ENCODE data around the gene TPCN2. TPM values are rescaled to one million over a fixed set of nuclear protein-coding genes. Genes with fewer than 3 reads are reported as not detected.

The TPCN2 gene
- total RNA-seq, 1 donor from 2014 or later, result 15.6 TPM

GRCh38 chr11:69150175-69150574 lies 101.4 kb downstream of the TPCN2 start:
- DNase-seq (ENCODE audit: low read depth), result no peak

- no peak for DNase-seq (ENCODE audit: low read depth)
Observed at GRCh38 chr11:69151836-69152235, 103.1 kb downstream of the TPCN2 start.

- DNase-seq (ENCODE audit: low read depth), result no peak
Observed at GRCh38 chr11:69152733-69153421, 104.1 kb downstream of the TPCN2 start.

GRCh38 chr11:69153661-69154060 lies 104.9 kb downstream of the TPCN2 start:
- DNase-seq (ENCODE audit: low read depth), result no peak

- no peak for DNase-seq (ENCODE audit: low read depth)
Observed at GRCh38 chr11:69154211-69154913, 105.6 kb downstream of the TPCN2 start.

GRCh38 chr11:69154938-69155301 lies 106.2 kb downstream of the TPCN2 start:
- no peak for DNase-seq (ENCODE audit: low read depth)

- DNase-seq (ENCODE audit: low read depth), result no peak
Observed at GRCh38 chr11:69155302-69156234, 106.8 kb downstream of the TPCN2 start, which contains the start of gene SMIM38. Gene SMIM38, plus strand, starts transcription at chr11:69155935. Its CDS starts 1,912 bp downstream, at chr11:69157847.

GRCh38 chr11:69156235-69156639 lies 107.5 kb downstream of the TPCN2 start:
- DNase-seq (ENCODE audit: low read depth), result no peak

GRCh38 chr11:69156673-69157155 lies 108.0 kb downstream of the TPCN2 start:
- DNase-seq (ENCODE audit: low read depth), result no peak

- DNase-seq (ENCODE audit: low read depth), result no peak
Observed at GRCh38 chr11:69157156-69157821, 108.6 kb downstream of the TPCN2 start.

- DNase-seq (ENCODE audit: low read depth), result no peak
Observed at GRCh38 chr11:69157822-69158231, 109.1 kb downstream of the TPCN2 start.

- no peak for DNase-seq (ENCODE audit: low read depth)
Observed at GRCh38 chr11:69158301-69159149, 109.8 kb downstream of the TPCN2 start.

- no peak for DNase-seq (ENCODE audit: low read depth)
Observed at GRCh38 chr11:69159150-69159852, 110.6 kb downstream of the TPCN2 start.

- no peak for DNase-seq (ENCODE audit: low read depth)
Observed at GRCh38 chr11:69160296-69161116, 111.8 kb downstream of the TPCN2 start.

GRCh38 chr11:69161117-69161407 lies 112.3 kb downstream of the TPCN2 start:
- DNase-seq (ENCODE audit: low read depth), result no peak

GRCh38 chr11:69162505-69162904 lies 113.8 kb downstream of the TPCN2 start:
- DNase-seq (ENCODE audit: low read depth), result no peak

GRCh38 chr11:69163842-69164241 lies 115.1 kb downstream of the TPCN2 start:
- no peak for DNase-seq (ENCODE audit: low read depth)

- no peak for DNase-seq (ENCODE audit: low read depth)
Observed at GRCh38 chr11:69164824-69165223, 116.1 kb downstream of the TPCN2 start.

- DNase-seq (ENCODE audit: low read depth), result no peak
Observed at GRCh38 chr11:69165775-69166174, 117.0 kb downstream of the TPCN2 start.
